Upper lobe of left lung (tissue), 4 donors: ENCODE data around the gene PRELP.

Experiments used
- CTCF ChIP-seq, 6 experiments: fragments of 450-650 bp in 4 of 6; fragments of 200-600 bp in 2 of 6; sonication (generic) in 2 of 6; IDR thresholded peaks; one replicate each; pipeline ENCODE4 v1.5.1; 2016 to 2019; ENCODE audit warnings: antibody characterized with exemption in 6 of 6
- POLR2AphosphoS5 ChIP-seq, 2 donors: sonication (generic); formaldehyde crosslinking; IDR thresholded peaks; one replicate each; pipeline ENCODE4 v1.5.1; 2017; ENCODE audit warnings: antibody characterized with exemption in 2 of 2

DNA sequence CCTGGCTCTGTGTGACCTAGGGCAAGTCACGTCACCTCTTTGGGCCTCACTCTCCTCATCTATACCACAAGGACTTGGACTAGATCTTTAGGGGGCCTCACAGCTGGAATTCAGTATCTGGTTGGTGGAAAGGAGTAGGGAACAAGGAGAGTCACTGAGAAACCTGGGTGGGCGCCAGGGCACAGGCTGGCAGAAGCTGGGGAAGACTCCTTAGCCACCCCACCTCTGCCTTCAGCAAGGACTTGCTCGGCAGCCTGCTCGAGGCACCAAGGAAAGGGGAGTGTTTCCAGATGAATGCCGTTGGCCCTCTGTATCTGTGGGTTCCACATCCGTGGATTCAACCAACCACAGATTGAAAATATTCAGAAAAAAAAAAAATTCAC, 17.1 kb downstream of the PRELP start:
- no peak for TF ChIP-seq CTCF (IDR thresholded peaks at IDR 0.05)
- no peak for TF ChIP-seq POLR2AphosphoS5 (IDR thresholded peaks at IDR 0.05)
